ENCODE data around the gene PMS2.
"Not testable (repeated sequence)": the region's sequence is repeated elsewhere in the genome, so short reads cannot be mapped to it uniquely, and the experiment has no call there.

The PMS2 gene

GRCh38 chr7:6016653-6016966 lies 7.8 kb upstream of the PMS2 start:
- DNase-seq (ENCODE audit: low spot score), result no peak

GRCh38 chr7:6015917-6016652 lies 7.2 kb upstream of the PMS2 start:
- DNase-seq (ENCODE audit: low spot score), result no peak

GRCh38 chr7:6012355-6013104 lies 3.7 kb upstream of the PMS2 start:
- no peak for DNase-seq (ENCODE audit: low spot score)

- no peak for DNase-seq (ENCODE audit: low spot score)
Observed at GRCh38 chr7:6011541-6011940, 2.7 kb upstream of the PMS2 start.

GRCh38 chr7:6010370-6010769 lies 1.5 kb upstream of the PMS2 start:
- DNase-seq (ENCODE audit: low spot score), result not testable (repeated sequence)

- DNase-seq (ENCODE audit: low spot score), result not testable (repeated sequence)
Observed at GRCh38 chr7:6007835-6008590, 836 bp downstream of the PMS2 start.

- DNase-seq (ENCODE audit: low spot score), result no peak
Observed at GRCh38 chr7:6007386-6007785, 1.5 kb downstream of the PMS2 start.

GRCh38 chr7:5997210-5997808 lies 11.5 kb downstream of the PMS2 start:
- peak; percentile 70 for DNase-seq (ENCODE audit: low spot score)

GRCh38 chr7:5987061-5987460 lies 21.8 kb downstream of the PMS2 start:
- DNase-seq (ENCODE audit: low spot score), result not testable (repeated sequence)

- not testable (repeated sequence) for DNase-seq (ENCODE audit: low spot score)
Observed at GRCh38 chr7:5979680-5980314, 29.1 kb downstream of the PMS2 start.

GRCh38 chr7:5973580-5973979 lies 35.3 kb downstream of the PMS2 start:
- not testable (repeated sequence) for DNase-seq (ENCODE audit: low spot score)

GRCh38 chr7:5970347-5970911 lies 38.4 kb downstream of the PMS2 start, which contains the start of gene RSPH10B:
TSS of gene RSPH10B (minus strand) at chr7:5970689. CDS start at chr7:5967116, 3,573 bp downstream.
- not testable (repeated sequence) for DNase-seq (ENCODE audit: low spot score)

GRCh38 chr7:5963810-5964209 lies 45.0 kb downstream of the PMS2 start:
- DNase-seq (ENCODE audit: low spot score), result not testable (repeated sequence)

- not testable (repeated sequence) for DNase-seq (ENCODE audit: low spot score)
Observed at GRCh38 chr7:5963205-5963604, 45.6 kb downstream of the PMS2 start.

GRCh38 chr7:5934945-5935450 lies 73.9 kb downstream of the PMS2 start:
- not testable (repeated sequence) for DNase-seq (ENCODE audit: low spot score)

GRCh38 chr7:5931905-5932644 lies 76.8 kb downstream of the PMS2 start:
- not testable (repeated sequence) for DNase-seq (ENCODE audit: low spot score)

- not testable (repeated sequence) for DNase-seq (ENCODE audit: low spot score)
Observed at GRCh38 chr7:5931250-5931649, 77.6 kb downstream of the PMS2 start.

GRCh38 chr7:5930290-5930689 lies 78.6 kb downstream of the PMS2 start:
- not testable (repeated sequence) for DNase-seq (ENCODE audit: low spot score)

GRCh38 chr7:5926263-5926870 lies 82.5 kb downstream of the PMS2 start:
- DNase-seq (ENCODE audit: low spot score), result not testable (repeated sequence)

GRCh38 chr7:5924630-5925029 lies 84.2 kb downstream of the PMS2 start:
- not testable (repeated sequence) for DNase-seq (ENCODE audit: low spot score)

Measured in globus pallidus (tissue), 1 donor.